HepG2 (cell line): ENCODE measurements around the gene GPR137. TPM values are rescaled to one million over a fixed set of nuclear protein-coding genes. Genes with fewer than 3 reads are reported as not detected.
A peak's percentile ranks its signal among the peaks of the same experiment; 100 is the strongest.

ENCODE experiments used
- AGO1 ChIP-seq: fragments of 200-400 bp; formaldehyde crosslinking; IDR thresholded peaks from 2 replicates; pipeline ENCODE4 v1.6.1; 2017; ENCODE audit warnings: mild to moderate bottlenecking, low read depth, low read length, moderate library complexity; ENCODE audit not compliant: poor library complexity, severe bottlenecking
- FLYWCH1 ChIP-seq: sonication (generic); formaldehyde crosslinking; IDR thresholded peaks from 2 replicates; pipeline ENCODE4 v1.8.1; 2023; ENCODE audit warnings: mild to moderate bottlenecking, missing genetic modification reagents
- HNRNPUL1 ChIP-seq: fragments of 200-400 bp; formaldehyde crosslinking; IDR thresholded peaks from 2 replicates; pipeline ENCODE4 v1.6.1; 2017; ENCODE audit warnings: low read depth, mild to moderate bottlenecking, low read length, moderate library complexity
- HOXD1 ChIP-seq: sonication (generic); formaldehyde crosslinking; IDR thresholded peaks from 2 replicates; pipeline ENCODE4 v1.5.0; 2020; ENCODE audit warnings: missing genetic modification reagents
- MATR3 ChIP-seq: sonication (generic); formaldehyde crosslinking; IDR thresholded peaks from 2 replicates; pipeline ENCODE4 v1.4.0; 2020; ENCODE audit warnings: missing genetic modification reagents
- MED8 ChIP-seq: sonication (generic); formaldehyde crosslinking; IDR thresholded peaks from 2 replicates; pipeline ENCODE4 v1.8.1; 2023; ENCODE audit warnings: mild to moderate bottlenecking, missing genetic modification reagents; ENCODE audit not compliant: insufficient replicate concordance
- MTA1 ChIP-seq: sonication (generic); formaldehyde crosslinking; IDR thresholded peaks from 2 replicates; pipeline ENCODE4 v1.4.0; 2020; ENCODE audit warnings: missing genetic modification reagents, mild to moderate bottlenecking, borderline replicate concordance
- MXD4 ChIP-seq: IDR thresholded peaks from 2 replicates; pipeline ENCODE4 v1.6.1; 2016; ENCODE audit warnings: mild to moderate bottlenecking, missing biosample characterization, missing genetic modification reagents
- PHF5A ChIP-seq: IDR thresholded peaks from one replicate; pipeline ENCODE4 v1.6.1; 2018; ENCODE audit warnings: low read depth, missing genetic modification reagents; ENCODE audit not compliant: unreplicated experiment
- REXO4 ChIP-seq: sonication (generic); formaldehyde crosslinking; IDR thresholded peaks from 2 replicates; pipeline ENCODE4 v1.8.0; 2022; ENCODE audit warnings: missing genetic modification reagents, mild to moderate bottlenecking, borderline replicate concordance
- SMAD3 ChIP-seq: sonication (generic); formaldehyde crosslinking; IDR thresholded peaks from 2 replicates; pipeline ENCODE4 v1.4.0; 2020; ENCODE audit warnings: missing genetic modification reagents
- SRY ChIP-seq: sonication (generic); formaldehyde crosslinking; IDR thresholded peaks from 2 replicates; pipeline ENCODE4 v1.8.0; 2022; ENCODE audit warnings: mild to moderate bottlenecking, missing genetic modification reagents
- TBL1XR1 ChIP-seq: fragments of 150-350 bp; IDR thresholded peaks from 2 replicates; pipeline ENCODE4 v1.6.1; 2014; ENCODE audit warnings: borderline replicate concordance, low read length; ENCODE audit not compliant: partially characterized antibody
- ZNF761 ChIP-seq: sonication (generic); formaldehyde crosslinking; conservative IDR thresholded peaks from 2 replicates; pipeline ENCODE4 v1.4.0; 2020; ENCODE audit warnings: mild to moderate bottlenecking, missing genetic modification reagents
- ZNF790 ChIP-seq: sonication (generic); formaldehyde crosslinking; IDR thresholded peaks from 2 replicates; pipeline ENCODE4 v1.8.0; 2022; ENCODE audit warnings: missing genetic modification reagents, mild to moderate bottlenecking, borderline replicate concordance
- ZNF878 ChIP-seq: sonication (generic); formaldehyde crosslinking; IDR thresholded peaks from 2 replicates; pipeline ENCODE4 v1.8.1; 2023; ENCODE audit warnings: mild to moderate bottlenecking, missing genetic modification reagents, moderate library complexity
- polyA plus RNA-seq, 8 experiments: library from polyadenylated mRNA; depleted of rRNA in 3 of 8; stranded (reverse) in 7 of 8; unstranded in 1 of 8; fragments of >200 nt; fragmentation: Illumina TruSeq in 4 of 8; extraction: Trizol in 4 of 8; gene quantifications; 2 replicates each; pipeline versions ENCODE4 v1.2.1 to v1.2.3, GENCODE V29; 2011 to 2016; ENCODE audit warnings: low read depth in 4 of 8, missing spikeins in 1 of 8, mixed read lengths in 1 of 8; ENCODE audit not compliant: insufficient read depth in 1 of 8
- total RNA-seq, 5 experiments: library from RNA; depleted of rRNA; stranded (reverse); fragments of >200 nt; fragmentation: Illumina TruSeq; extraction: Trizol; gene quantifications; 2 replicates each; pipeline ENCODE4 v1.2.3, GENCODE V29; 2016; ENCODE audit warnings: low read depth in 1 of 5
- TF ChIP-seq, protein P1 (sequence below): sonication (generic); formaldehyde crosslinking; IDR thresholded peaks from 2 replicates; pipeline ENCODE4 v1.4.0; 2020; ENCODE audit warnings: missing genetic modification reagents, mild to moderate bottlenecking, borderline replicate concordance
- TF ChIP-seq, protein P2 (sequence below): sonication (generic); formaldehyde crosslinking; IDR thresholded peaks from 2 replicates; pipeline ENCODE4 v1.5.0; 2020; ENCODE audit warnings: missing genetic modification reagents
- TF ChIP-seq, protein P3 (sequence below): IDR thresholded peaks from 2 replicates; pipeline ENCODE4 v1.6.1; 2016; ENCODE audit warnings: low read depth, missing genetic modification reagents, missing compliant biosample characterization

GPR137 gene
- total and polyA plus RNA-seq, 2 of the 13 experiments (the other 11 are each of a cell fraction or from before 2014, with no cell fraction given), result 8.5 to 13.2 TPM

DNA sequence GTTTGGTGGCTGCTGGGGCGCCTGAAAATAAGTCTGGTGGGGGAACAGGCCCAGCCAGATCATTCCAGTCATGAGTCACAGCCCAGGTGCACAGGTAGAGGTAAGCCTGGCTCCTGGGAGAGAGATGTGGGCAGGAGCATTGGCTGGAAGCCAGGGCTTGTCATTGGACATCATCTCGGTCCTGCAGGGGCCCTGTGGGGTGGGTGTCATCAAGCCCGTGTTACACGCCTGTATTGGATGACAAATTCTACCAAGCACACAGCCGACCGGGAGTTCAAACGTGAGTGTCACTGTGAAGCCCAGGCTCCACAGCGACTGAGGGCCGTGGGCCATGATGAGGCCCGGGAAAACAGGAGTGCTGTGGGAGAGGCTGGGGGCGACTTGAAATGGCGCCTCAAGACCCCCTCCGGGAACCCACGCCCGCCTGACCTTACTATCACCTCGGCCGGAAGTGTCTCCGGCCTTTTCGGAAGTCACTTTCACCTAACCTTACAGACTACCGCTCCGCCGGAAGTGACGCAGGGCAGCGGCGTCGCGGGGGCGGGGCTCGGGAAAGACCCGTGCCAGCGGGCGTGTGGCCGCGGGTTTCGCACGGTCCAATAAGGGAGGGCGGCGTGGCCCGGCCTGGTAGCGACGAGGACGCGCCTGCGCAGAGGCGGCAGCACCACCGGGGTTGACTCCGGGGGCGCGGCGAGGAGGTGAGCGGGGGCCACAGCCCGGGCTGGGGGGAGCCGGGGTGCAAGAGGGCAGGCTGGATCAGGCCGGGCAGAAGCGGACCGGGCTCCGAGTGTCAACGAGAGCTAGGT is 45.0 kb upstream of the GPR137 start, which contains the start of gene FKBP2 (continued):
- no peak; the same call in 1 of the 2 replicates for TF ChIP-seq HOXD1 (CRISPR knock-in tag)
- TF ChIP-seq TBL1XR1, result no peak
- peak; percentile 92 for TF ChIP-seq AGO1
- no peak for TF ChIP-seq MXD4
- TF ChIP-seq ZNF761 (CRISPR knock-in tag), result no peak
- no peak for TF ChIP-seq REXO4 (CRISPR knock-in tag)
- TF ChIP-seq PHF5A (CRISPR knock-in tag), result no peak
- no peak for TF ChIP-seq ZNF790 (CRISPR knock-in tag)
- TF ChIP-seq SMAD3 (CRISPR knock-in tag), result peak; percentile 35; the same call in 1 of the 2 replicates
- peak; percentile 48 for TF ChIP-seq MED8 (CRISPR knock-in tag)
- no peak for TF ChIP-seq MATR3 (CRISPR knock-in tag)
- TF ChIP-seq, protein P1, sequence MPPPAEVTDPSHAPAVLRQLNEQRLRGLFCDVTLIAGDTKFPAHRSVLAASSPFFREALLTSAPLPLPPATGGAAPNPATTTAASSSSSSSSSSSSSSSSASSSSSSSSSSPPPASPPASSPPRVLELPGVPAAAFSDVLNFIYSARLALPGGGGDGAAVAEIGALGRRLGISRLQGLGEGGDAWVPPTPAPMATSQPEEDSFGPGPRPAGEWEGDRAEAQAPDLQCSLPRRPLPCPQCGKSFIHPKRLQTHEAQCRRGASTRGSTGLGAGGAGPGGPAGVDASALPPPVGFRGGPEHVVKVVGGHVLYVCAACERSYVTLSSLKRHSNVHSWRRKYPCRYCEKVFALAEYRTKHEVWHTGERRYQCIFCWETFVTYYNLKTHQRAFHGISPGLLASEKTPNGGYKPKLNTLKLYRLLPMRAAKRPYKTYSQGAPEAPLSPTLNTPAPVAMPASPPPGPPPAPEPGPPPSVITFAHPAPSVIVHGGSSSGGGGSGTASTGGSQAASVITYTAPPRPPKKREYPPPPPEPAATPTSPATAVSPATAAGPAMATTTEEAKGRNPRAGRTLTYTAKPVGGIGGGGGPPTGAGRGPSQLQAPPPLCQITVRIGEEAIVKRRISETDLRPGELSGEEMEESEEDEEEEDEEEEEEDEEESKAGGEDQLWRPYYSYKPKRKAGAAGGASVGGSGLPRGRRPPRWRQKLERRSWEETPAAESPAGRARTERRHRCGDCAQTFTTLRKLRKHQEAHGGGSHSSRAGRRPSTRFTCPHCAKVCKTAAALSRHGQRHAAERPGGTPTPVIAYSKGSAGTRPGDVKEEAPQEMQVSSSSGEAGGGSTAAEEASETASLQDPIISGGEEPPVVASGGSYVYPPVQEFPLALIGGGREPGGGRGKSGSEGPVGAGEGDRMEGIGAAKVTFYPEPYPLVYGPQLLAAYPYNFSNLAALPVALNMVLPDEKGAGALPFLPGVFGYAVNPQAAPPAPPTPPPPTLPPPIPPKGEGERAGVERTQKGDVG (CRISPR knock-in tag), result no peak
- TF ChIP-seq ZNF878 (CRISPR knock-in tag), result no peak; the same call in 1 of the 2 replicates
- TF ChIP-seq MTA1 (CRISPR knock-in tag), result no peak
- TF ChIP-seq SRY (CRISPR knock-in tag), result peak; percentile 57; the same call in 1 of the 2 replicates
- TF ChIP-seq FLYWCH1 (CRISPR knock-in tag), result no peak
- no peak for TF ChIP-seq HNRNPUL1
- TF ChIP-seq, protein P2, sequence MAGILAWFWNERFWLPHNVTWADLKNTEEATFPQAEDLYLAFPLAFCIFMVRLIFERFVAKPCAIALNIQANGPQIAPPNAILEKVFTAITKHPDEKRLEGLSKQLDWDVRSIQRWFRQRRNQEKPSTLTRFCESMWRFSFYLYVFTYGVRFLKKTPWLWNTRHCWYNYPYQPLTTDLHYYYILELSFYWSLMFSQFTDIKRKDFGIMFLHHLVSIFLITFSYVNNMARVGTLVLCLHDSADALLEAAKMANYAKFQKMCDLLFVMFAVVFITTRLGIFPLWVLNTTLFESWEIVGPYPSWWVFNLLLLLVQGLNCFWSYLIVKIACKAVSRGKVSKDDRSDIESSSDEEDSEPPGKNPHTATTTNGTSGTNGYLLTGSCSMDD (CRISPR knock-in tag), result no peak
- TF ChIP-seq, protein P3, sequence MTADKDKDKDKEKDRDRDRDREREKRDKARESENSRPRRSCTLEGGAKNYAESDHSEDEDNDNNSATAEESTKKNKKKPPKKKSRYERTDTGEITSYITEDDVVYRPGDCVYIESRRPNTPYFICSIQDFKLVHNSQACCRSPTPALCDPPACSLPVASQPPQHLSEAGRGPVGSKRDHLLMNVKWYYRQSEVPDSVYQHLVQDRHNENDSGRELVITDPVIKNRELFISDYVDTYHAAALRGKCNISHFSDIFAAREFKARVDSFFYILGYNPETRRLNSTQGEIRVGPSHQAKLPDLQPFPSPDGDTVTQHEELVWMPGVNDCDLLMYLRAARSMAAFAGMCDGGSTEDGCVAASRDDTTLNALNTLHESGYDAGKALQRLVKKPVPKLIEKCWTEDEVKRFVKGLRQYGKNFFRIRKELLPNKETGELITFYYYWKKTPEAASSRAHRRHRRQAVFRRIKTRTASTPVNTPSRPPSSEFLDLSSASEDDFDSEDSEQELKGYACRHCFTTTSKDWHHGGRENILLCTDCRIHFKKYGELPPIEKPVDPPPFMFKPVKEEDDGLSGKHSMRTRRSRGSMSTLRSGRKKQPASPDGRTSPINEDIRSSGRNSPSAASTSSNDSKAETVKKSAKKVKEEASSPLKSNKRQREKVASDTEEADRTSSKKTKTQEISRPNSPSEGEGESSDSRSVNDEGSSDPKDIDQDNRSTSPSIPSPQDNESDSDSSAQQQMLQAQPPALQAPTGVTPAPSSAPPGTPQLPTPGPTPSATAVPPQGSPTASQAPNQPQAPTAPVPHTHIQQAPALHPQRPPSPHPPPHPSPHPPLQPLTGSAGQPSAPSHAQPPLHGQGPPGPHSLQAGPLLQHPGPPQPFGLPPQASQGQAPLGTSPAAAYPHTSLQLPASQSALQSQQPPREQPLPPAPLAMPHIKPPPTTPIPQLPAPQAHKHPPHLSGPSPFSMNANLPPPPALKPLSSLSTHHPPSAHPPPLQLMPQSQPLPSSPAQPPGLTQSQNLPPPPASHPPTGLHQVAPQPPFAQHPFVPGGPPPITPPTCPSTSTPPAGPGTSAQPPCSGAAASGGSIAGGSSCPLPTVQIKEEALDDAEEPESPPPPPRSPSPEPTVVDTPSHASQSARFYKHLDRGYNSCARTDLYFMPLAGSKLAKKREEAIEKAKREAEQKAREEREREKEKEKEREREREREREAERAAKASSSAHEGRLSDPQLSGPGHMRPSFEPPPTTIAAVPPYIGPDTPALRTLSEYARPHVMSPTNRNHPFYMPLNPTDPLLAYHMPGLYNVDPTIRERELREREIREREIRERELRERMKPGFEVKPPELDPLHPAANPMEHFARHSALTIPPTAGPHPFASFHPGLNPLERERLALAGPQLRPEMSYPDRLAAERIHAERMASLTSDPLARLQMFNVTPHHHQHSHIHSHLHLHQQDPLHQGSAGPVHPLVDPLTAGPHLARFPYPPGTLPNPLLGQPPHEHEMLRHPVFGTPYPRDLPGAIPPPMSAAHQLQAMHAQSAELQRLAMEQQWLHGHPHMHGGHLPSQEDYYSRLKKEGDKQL (CRISPR knock-in tag), result 0 out of 2 replicates have a peak, but pooled peaks have one; percentile 17
